WTC11 (cell line): Measurements from ENCODE around the gene HCFC1. TPM values are rescaled to one million over a fixed set of nuclear protein-coding genes. Genes with fewer than 3 reads are reported as not detected.

ENCODE experiments used
- ATAC-seq: fragments of 200-7000 bp; cut with Tn5 transposase; 2 replicates; pipeline ENCODE4 v1.10.0; 2021; ENCODE audit warnings: mild to moderate bottlenecking, moderate library complexity
- CTCF ChIA-PET: fragments of 300-600 bp; sonication (Branson Sonifier 250); formaldehyde crosslinking; loops from one replicate; lab custom pipeline; 2021; ENCODE audit warnings: antibody characterized with exemption; lab: Charles Lee
- POLR2A ChIA-PET: fragments of 350-600 bp; sonication (Branson Sonifier 250); formaldehyde crosslinking; loops from one replicate; lab custom pipeline; 2021; ENCODE audit warnings: antibody characterized with exemption; lab: Charles Lee
- DNase-seq: peaks from one replicate; pipeline ENCODE4 v3.0.0; 2021; ENCODE audit warnings: low spot score
- H3K27ac Mint-ChIP-seq: 2 replicates; pipeline ENCODE4 v1.8.0; 2021; ENCODE audit warnings: mixed read lengths
- H3K27me3 Mint-ChIP-seq: 2 replicates; pipeline ENCODE4 v1.8.0; 2021; ENCODE audit warnings: low read depth, mild to moderate bottlenecking, moderate library complexity, mixed read lengths
- H3K36me3 Mint-ChIP-seq: 2 replicates; pipeline ENCODE4 v1.8.0; 2021; ENCODE audit warnings: mixed read lengths
- H3K4me1 Mint-ChIP-seq: 2 replicates; pipeline ENCODE4 v1.8.0; 2022; ENCODE audit warnings: mixed read lengths
- H3K4me3 Mint-ChIP-seq: 2 replicates; pipeline ENCODE4 v1.8.0; 2021; ENCODE audit warnings: mild to moderate bottlenecking, moderate library complexity, mixed read lengths
- H3K9me3 Mint-ChIP-seq: 2 replicates; pipeline ENCODE4 v1.8.0; 2021; ENCODE audit warnings: mixed read lengths
- ATF2 ChIP-seq: sonication (generic); formaldehyde crosslinking; IDR thresholded peaks from 2 replicates; pipeline ENCODE4 v1.8.1; 2022; ENCODE audit warnings: low read depth, missing genetic modification reagents, borderline replicate concordance
- CBFB ChIP-seq: sonication (generic); formaldehyde crosslinking; IDR thresholded peaks from 2 replicates; pipeline ENCODE4 v1.8.1; 2022; ENCODE audit warnings: mild to moderate bottlenecking, low read depth, missing genetic modification reagents
- FOXK1 ChIP-seq: sonication (generic); formaldehyde crosslinking; IDR thresholded peaks from 2 replicates; pipeline ENCODE4 v1.8.0; 2022; ENCODE audit warnings: mild to moderate bottlenecking, moderate library complexity, missing genetic modification reagents
- GABPB1 ChIP-seq: sonication (generic); formaldehyde crosslinking; IDR thresholded peaks from 2 replicates; pipeline ENCODE4 v1.8.1; 2023; ENCODE audit warnings: mild to moderate bottlenecking, missing genetic modification reagents
- JAZF1 ChIP-seq: fragments of 250-450 bp; sonication (Bioruptor Pico); IDR thresholded peaks from 2 replicates; pipeline ENCODE4 v1.9.0; 2021; ENCODE audit warnings: moderate library complexity, mild to moderate bottlenecking, inconsistent platforms
- MYBL2 ChIP-seq: sonication (generic); formaldehyde crosslinking; IDR thresholded peaks from 2 replicates; pipeline ENCODE4 v1.8.1; 2023; ENCODE audit warnings: mild to moderate bottlenecking, moderate library complexity, missing genetic modification reagents
- STAT6 ChIP-seq: sonication (generic); formaldehyde crosslinking; conservative IDR thresholded peaks from 2 replicates; pipeline ENCODE4 v1.8.1; 2023; ENCODE audit warnings: mild to moderate bottlenecking, low read depth, missing genetic modification reagents, moderate library complexity
- USF2 ChIP-seq: sonication (generic); formaldehyde crosslinking; IDR thresholded peaks from 2 replicates; pipeline ENCODE4 v1.8.1; 2023; ENCODE audit warnings: mild to moderate bottlenecking, missing genetic modification reagents, moderate library complexity
- ZBTB21 ChIP-seq: sonication (generic); formaldehyde crosslinking; IDR thresholded peaks from 2 replicates; pipeline ENCODE4 v1.8.1; 2023; ENCODE audit warnings: mild to moderate bottlenecking, missing genetic modification reagents, borderline replicate concordance
- ZNF416 ChIP-seq: fragments of 250-450 bp; sonication (Bioruptor Pico); IDR thresholded peaks from 2 replicates; pipeline ENCODE4 v1.9.0; 2021; ENCODE audit warnings: mild to moderate bottlenecking, inconsistent platforms
- ZNF423 ChIP-seq: fragments of 250-450 bp; sonication (Bioruptor Pico); IDR thresholded peaks from 2 replicates; pipeline ENCODE4 v2.1.2; 2022; ENCODE audit warnings: mild to moderate bottlenecking, moderate library complexity
- ZNF425 ChIP-seq: fragments of 250-450 bp; sonication (Bioruptor Pico); conservative IDR thresholded peaks from 2 replicates; pipeline ENCODE4 v1.9.0; 2021; ENCODE audit warnings: mild to moderate bottlenecking
- ZNF512 ChIP-seq: sonication (generic); formaldehyde crosslinking; IDR thresholded peaks from 2 replicates; pipeline ENCODE4 v1.8.1; 2022; ENCODE audit warnings: missing genetic modification reagents, borderline replicate concordance
- total RNA-seq: library from RNA; stranded (reverse); gene quantifications from 3 replicates; pipeline ENCODE4 v1.2.3, GENCODE V29; 2021

HCFC1 gene
- total RNA-seq, 1 experiment from 2014 or later: 130 TPM

GRCh38 chrX:154011376-154012335 lies 40.0 kb upstream of the HCFC1 start:
- ChIA-PET CTCF (interaction anchor here (1.5 kb wide), 1 partner anchor 10 kb away, joined by 9 read pairs; no protein-coding TSS in a partner anchor), POLR2A (no interaction called here)
- DNase-seq (no peak), ATAC-seq (no peak)
- Mint-ChIP-seq H3K36me3 (peaks cover 5% of the 10 kb centered on the region), H3K4me1 (peaks cover 12% of the 10 kb centered on the region), H3K27ac (no peak overlapping the region), H3K4me3 (no peak overlapping the region), H3K9me3 (no peaks in the 10 kb centered on the region), H3K27me3 (no peaks in the 10 kb centered on the region)
- TF ChIP-seq USF2 (no peak), JAZF1 (CRISPR knock-in tag) (no peak), ATF2 (CRISPR knock-in tag) (no peak), ZNF423 (CRISPR knock-in tag) (no peak)

- no peak for DNase-seq
- no peaks in the 10 kb centered on the region for H3K36me3 Mint-ChIP-seq
- TF ChIP-seq GABPB1 (CRISPR knock-in tag) (no peak), FOXK1 (no peak), ZNF423 (CRISPR knock-in tag) (no peak), ZBTB21 (CRISPR knock-in tag) (no peak), ZNF416 (CRISPR knock-in tag) (no peak), ZNF512 (CRISPR knock-in tag) (no peak), JAZF1 (CRISPR knock-in tag) (no peak), STAT6 (CRISPR knock-in tag) (no peak), CBFB (no peak), MYBL2 (CRISPR knock-in tag) (no peak), ATF2 (CRISPR knock-in tag) (no peak), USF2 (no peak), ZNF425 (CRISPR knock-in tag) (no peak)
- TF ChIP-seq, all 79 proteins: peak for 0
- CTCF ChIA-PET: no interaction called here
- H3K27ac Mint-ChIP-seq: peak overlapping the region; percentile 45; the same call in 1 of the 2 replicates
- no peaks in the 10 kb centered on the region for H3K9me3 Mint-ChIP-seq
- no peaks in the 10 kb centered on the region for H3K27me3 Mint-ChIP-seq
- POLR2A ChIA-PET: no interaction called here
- H3K4me1 Mint-ChIP-seq: peaks cover 7% of the 10 kb centered on the region
- ATAC-seq: no peak
- no peak overlapping the region for H3K4me3 Mint-ChIP-seq
Observed at GRCh38 chrX:154010330-154011087, 38.9 kb upstream of the HCFC1 start.
